GM12801 (cell line): ENCODE data around the gene SLC5A12.

ENCODE experiments used
- CTCF ChIP-seq: IDR thresholded peaks from one replicate; pipeline ENCODE4 v1.5.1; 2011; ENCODE audit warnings: control low read depth; ENCODE audit not compliant: insufficient read length; ENCODE audit errors: extremely low read depth

SLC5A12 gene

GRCh38 chr11:26662916-26663315, 58.9 kb downstream of the SLC5A12 start:
- TF ChIP-seq CTCF = no peak

GRCh38 chr11:26655287-26655686, 66.6 kb downstream of the SLC5A12 start:
- TF ChIP-seq CTCF = no peak

- no peak for TF ChIP-seq CTCF
Observed at GRCh38 chr11:26651916-26652315, 69.9 kb downstream of the SLC5A12 start.

- TF ChIP-seq CTCF = no peak
Observed at GRCh38 chr11:26649884-26650283, 72.0 kb downstream of the SLC5A12 start.

GRCh38 chr11:26632691-26633159, 89.1 kb downstream of the SLC5A12 start:
- TF ChIP-seq CTCF = no peak

GRCh38 chr11:26626346-26626745, 95.5 kb downstream of the SLC5A12 start:
- no peak for TF ChIP-seq CTCF

- TF ChIP-seq CTCF = no peak
Observed at GRCh38 chr11:26623076-26623659, 98.7 kb downstream of the SLC5A12 start.
